GM23338 (cell line): ENCODE data around the gene ZBTB45.

Source experiments
- CTCF ChIP-seq, 2 experiments: fragments of 200-600 bp in 1 of 2; sonication (generic) in 1 of 2; conservative IDR thresholded peaks; 2 replicates each; pipeline versions ENCODE4 v1.5.1 to v1.6.1; 2016 to 2017; ENCODE audit warnings: antibody characterized with exemption in 2 of 2, low read depth in 2 of 2, mild to moderate bottlenecking in 2 of 2, moderate library complexity in 1 of 2
- EZH2 ChIP-seq: fragments of 200-600 bp; sonication (generic); IDR thresholded peaks from one replicate; pipeline ENCODE4 v1.8.0; 2017; ENCODE audit warnings: antibody characterized with exemption, mild to moderate bottlenecking, low read depth; ENCODE audit not compliant: unreplicated experiment
- EZH2phosphoT487 ChIP-seq: fragments of 200-600 bp; sonication (generic); IDR thresholded peaks from one replicate; pipeline ENCODE4 v1.8.1; 2018; ENCODE audit warnings: antibody characterized with exemption; ENCODE audit not compliant: unreplicated experiment
- JUNB ChIP-seq: IDR thresholded peaks from one replicate; pipeline ENCODE4 v1.6.1; 2016; ENCODE audit warnings: antibody characterized with exemption; ENCODE audit not compliant: unreplicated experiment
- POLR2AphosphoS5 ChIP-seq: IDR thresholded peaks from 2 replicates; pipeline ENCODE4 v1.6.1; 2016; ENCODE audit warnings: antibody characterized with exemption, low read depth
- ZNF114 ChIP-seq: fragments of 250-450 bp; sonication (Bioruptor Pico); IDR thresholded peaks from 2 replicates; pipeline ENCODE4 v1.5.0; 2020; ENCODE audit warnings: mild to moderate bottlenecking, moderate library complexity
- ZNF331 ChIP-seq: fragments of 250-450 bp; sonication (Bioruptor Pico); IDR thresholded peaks from 2 replicates; pipeline ENCODE4 v1.5.0; 2020; ENCODE audit warnings: low read depth, mild to moderate bottlenecking, moderate library complexity
- TF ChIP-seq, protein P1 (sequence below): IDR thresholded peaks from one replicate; pipeline ENCODE4 v1.6.1; 2018; ENCODE audit warnings: antibody characterized with exemption; ENCODE audit not compliant: unreplicated experiment

DNA sequence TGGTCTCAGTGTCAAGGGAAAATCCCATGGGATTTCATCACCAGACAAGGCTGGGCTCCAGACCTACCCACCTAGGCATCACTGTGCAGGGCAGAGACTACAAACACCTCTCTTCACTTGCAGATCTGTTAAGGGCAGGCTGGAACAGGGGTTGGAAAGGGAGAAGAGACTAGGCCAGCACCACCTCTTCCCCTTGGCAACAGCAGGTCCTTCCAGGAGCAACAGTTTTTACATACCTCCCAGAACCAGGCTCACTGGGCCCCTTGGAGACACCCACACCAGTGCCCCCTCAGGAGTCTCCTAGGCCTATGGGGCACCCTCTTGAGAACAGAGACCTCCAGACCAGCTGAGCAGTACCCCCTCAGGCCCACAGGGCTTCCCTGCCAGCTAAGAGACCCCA, 41.3 kb upstream of the ZBTB45 start:
- TF ChIP-seq CTCF (conservative IDR thresholded peaks at IDR 0.05; ENCODE audit: low read depth in 2 of 2) (no peak), EZH2 (no peak), EZH2phosphoT487 (no peak), POLR2AphosphoS5 (no peak), JUNB (no peak), ZNF331 (CRISPR knock-in tag) (no peak), ZNF114 (CRISPR knock-in tag) (no peak)
- TF ChIP-seq, protein P1, sequence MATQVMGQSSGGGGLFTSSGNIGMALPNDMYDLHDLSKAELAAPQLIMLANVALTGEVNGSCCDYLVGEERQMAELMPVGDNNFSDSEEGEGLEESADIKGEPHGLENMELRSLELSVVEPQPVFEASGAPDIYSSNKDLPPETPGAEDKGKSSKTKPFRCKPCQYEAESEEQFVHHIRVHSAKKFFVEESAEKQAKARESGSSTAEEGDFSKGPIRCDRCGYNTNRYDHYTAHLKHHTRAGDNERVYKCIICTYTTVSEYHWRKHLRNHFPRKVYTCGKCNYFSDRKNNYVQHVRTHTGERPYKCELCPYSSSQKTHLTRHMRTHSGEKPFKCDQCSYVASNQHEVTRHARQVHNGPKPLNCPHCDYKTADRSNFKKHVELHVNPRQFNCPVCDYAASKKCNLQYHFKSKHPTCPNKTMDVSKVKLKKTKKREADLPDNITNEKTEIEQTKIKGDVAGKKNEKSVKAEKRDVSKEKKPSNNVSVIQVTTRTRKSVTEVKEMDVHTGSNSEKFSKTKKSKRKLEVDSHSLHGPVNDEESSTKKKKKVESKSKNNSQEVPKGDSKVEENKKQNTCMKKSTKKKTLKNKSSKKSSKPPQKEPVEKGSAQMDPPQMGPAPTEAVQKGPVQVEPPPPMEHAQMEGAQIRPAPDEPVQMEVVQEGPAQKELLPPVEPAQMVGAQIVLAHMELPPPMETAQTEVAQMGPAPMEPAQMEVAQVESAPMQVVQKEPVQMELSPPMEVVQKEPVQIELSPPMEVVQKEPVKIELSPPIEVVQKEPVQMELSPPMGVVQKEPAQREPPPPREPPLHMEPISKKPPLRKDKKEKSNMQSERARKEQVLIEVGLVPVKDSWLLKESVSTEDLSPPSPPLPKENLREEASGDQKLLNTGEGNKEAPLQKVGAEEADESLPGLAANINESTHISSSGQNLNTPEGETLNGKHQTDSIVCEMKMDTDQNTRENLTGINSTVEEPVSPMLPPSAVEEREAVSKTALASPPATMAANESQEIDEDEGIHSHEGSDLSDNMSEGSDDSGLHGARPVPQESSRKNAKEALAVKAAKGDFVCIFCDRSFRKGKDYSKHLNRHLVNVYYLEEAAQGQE, result no peak
